Fibroblast of villous mesenchyme (primary cell): ENCODE measurements around the gene ZNF805. TPM values are rescaled to one million over a fixed set of nuclear protein-coding genes. Genes with fewer than 3 reads are reported as not detected.
A peak's percentile ranks its signal among the peaks of the same experiment; 100 is the strongest.

Source experiments
- DNase-seq: peaks from one replicate; pipeline ENCODE4 v3.0.0-alpha.2; 2010; ENCODE audit warnings: low read depth
- H3K4me3 ChIP-seq: 2 replicates; pipeline ENCODE4 v1.5.1; 2011; ENCODE audit warnings: low read depth, mild to moderate bottlenecking, low read length
- total RNA-seq: library from RNA; depleted of rRNA; stranded (reverse); fragments of >200 nt; gene quantifications from 2 replicates; pipeline ENCODE4 v1.2.3, GENCODE V29; 2012
- TF ChIP-seq, protein P1 (sequence below): IDR thresholded peaks from 2 replicates; pipeline ENCODE4 v1.5.1; 2012; ENCODE audit warnings: low read depth, mild to moderate bottlenecking, low read length; ENCODE audit not compliant: insufficient read depth

Gene ZNF805
- total RNA-seq, 1 donor = 28.1 TPM

DNA sequence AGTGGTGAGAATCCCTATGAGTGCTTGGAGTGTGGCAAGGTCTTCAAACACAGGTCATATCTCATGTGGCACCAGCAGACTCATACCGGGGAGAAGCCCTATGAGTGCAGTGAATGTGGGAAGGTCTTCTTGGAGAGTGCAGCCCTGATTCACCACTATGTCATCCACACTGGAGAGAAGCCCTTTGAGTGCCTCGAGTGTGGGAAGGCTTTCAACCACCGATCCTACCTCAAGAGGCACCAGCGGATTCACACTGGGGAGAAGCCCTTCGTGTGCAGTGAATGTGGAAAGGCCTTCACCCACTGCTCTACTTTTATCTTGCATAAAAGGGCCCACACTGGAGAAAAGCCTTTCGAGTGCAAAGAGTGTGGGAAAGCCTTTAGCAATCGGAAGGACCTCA, 28.3 kb upstream of the ZNF805 start:
- TF ChIP-seq, protein P1, sequence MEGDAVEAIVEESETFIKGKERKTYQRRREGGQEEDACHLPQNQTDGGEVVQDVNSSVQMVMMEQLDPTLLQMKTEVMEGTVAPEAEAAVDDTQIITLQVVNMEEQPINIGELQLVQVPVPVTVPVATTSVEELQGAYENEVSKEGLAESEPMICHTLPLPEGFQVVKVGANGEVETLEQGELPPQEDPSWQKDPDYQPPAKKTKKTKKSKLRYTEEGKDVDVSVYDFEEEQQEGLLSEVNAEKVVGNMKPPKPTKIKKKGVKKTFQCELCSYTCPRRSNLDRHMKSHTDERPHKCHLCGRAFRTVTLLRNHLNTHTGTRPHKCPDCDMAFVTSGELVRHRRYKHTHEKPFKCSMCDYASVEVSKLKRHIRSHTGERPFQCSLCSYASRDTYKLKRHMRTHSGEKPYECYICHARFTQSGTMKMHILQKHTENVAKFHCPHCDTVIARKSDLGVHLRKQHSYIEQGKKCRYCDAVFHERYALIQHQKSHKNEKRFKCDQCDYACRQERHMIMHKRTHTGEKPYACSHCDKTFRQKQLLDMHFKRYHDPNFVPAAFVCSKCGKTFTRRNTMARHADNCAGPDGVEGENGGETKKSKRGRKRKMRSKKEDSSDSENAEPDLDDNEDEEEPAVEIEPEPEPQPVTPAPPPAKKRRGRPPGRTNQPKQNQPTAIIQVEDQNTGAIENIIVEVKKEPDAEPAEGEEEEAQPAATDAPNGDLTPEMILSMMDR = no peak
- no peak for DNase-seq

DNA sequence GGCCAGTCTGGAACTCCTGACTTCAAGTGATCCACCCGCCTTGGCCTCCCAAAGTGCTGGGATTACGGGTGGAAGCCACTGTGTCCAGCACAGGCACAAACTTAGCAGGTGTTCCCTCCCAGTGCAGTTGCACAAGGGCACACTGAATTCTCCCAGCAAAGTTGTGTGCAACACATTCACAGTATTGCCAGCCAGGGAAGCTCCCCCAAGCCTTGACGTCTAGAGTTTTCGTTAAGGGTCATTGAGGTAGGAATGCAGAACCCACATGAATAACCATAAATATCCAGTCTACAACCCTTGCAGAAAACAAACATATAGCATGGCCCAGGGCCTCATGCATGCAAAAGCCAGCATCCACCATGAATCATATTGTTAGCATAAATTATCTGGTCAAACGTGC, 12.9 kb upstream of the ZNF805 start:
- no peak for DNase-seq
- TF ChIP-seq, protein P1 = no peak
- H3K4me3 ChIP-seq = no peak overlapping the region

More for the DNA sequence above, 28.3 kb upstream of the ZNF805 start:
- H3K4me3 ChIP-seq = no peak overlapping the region

DNA sequence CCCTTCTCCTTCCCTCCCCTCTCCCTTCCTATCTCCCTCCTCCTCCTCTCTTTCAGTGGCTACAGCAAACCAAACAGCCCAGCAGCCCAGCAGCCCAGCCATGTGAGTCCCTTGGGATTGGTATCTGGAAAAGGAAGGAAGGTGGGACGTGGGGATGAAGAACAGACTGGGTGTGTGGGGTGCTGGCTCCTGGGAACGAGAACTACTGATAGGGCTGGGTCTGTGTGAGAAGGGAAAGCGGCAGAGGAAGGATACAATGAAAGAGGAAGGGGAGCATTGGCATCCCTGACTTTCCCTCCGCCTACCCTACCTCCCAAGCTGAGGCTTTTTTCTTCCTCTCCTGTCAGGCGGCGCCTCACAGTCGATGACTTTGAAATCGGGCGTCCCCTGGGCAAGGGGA, 8.7 kb upstream of the ZNF805 start:
- no peak overlapping the region for H3K4me3 ChIP-seq
- TF ChIP-seq, protein P1 = no peak
- no peak for DNase-seq

DNA sequence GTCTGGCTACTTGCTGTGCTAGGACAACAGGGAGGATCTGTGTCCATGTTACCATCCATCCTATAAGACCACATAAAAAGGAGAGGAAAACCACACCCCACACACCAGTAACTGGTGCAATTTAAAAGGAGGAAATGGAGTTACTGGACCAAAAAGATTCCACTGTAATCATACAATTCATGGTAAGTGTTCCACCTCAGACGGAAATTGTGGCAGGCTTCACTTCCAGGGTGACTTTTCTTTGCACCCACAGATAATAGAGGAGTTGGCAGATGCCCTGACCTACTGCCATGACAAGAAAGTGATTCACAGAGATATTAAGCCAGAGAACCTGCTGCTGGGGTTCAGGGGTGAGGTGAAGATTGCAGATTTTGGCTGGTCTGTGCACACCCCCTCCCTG, 7.2 kb upstream of the ZNF805 start:
- H3K4me3 ChIP-seq = no peak overlapping the region
- no peak for DNase-seq
- TF ChIP-seq, protein P1 = no peak

DNA sequence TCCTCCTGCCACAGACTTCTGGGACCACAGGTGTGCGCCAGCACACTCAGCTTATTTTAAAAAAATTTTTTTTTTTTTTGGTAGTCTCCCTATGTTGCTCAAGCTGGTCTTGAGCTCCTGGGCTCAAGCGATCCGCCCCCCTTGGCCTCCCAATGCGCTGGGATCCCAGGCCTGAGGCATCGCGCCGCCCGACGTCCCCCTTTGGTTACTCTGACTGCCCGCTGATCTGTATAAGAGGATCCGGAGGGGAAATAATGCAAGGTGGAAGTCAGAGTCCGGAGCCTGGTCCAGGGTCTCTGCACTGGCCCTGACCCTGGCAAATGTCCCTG, 486 bp upstream of the ZNF805 start:
- peak overlapping the region; percentile 78 for H3K4me3 ChIP-seq
- TF ChIP-seq, protein P1 = no peak
- no peak for DNase-seq

- TF ChIP-seq, protein P1 = no peak
- peak overlapping the region; percentile 78 for H3K4me3 ChIP-seq
- DNase-seq = peak; percentile 32
Observed at GRCh38 chr19:57241176-57241575, 744 bp downstream of the ZNF805 start.

GRCh38 chr19:57242821-57243220, 2.4 kb downstream of the ZNF805 start:
- no peak for DNase-seq
- no peak overlapping the region for H3K4me3 ChIP-seq
- TF ChIP-seq, protein P1 = no peak
